ENCODE measurements around the gene REXO1.

REXO1 gene

GRCh38 chr19:1817553-1818179 lies 30.6 kb downstream of the REXO1 start:
- H3K4me1 ChIP-seq (ENCODE audit: insufficient read depth, low read length): peaks cover 26% of the 10 kb centered on the region
- peaks cover 77% of the 10 kb centered on the region for H3K36me3 ChIP-seq (ENCODE audit: insufficient read depth, low read length)
- DNase-seq: no peak
- no peak overlapping the region for H3K27ac ChIP-seq (ENCODE audit: low read length)
- no peak overlapping the region for H2AFZ ChIP-seq (ENCODE audit: low read depth, low read length)
- no peaks in the 10 kb centered on the region for H3K9me3 ChIP-seq (ENCODE audit: insufficient read depth, low read length, severe bottlenecking)
- peaks cover 28% of the 10 kb centered on the region for H4K20me1 ChIP-seq (ENCODE audit: insufficient read depth, low read length)
- no peak for ATAC-seq (ENCODE audit: insufficient read depth, low read depth)
- no peak overlapping the region for H3K4me3 ChIP-seq (ENCODE audit: low read depth in 1 of 2, low read length in 2 of 2)
- H3K4me2 ChIP-seq (ENCODE audit: insufficient read depth, low read length): no peak overlapping the region
- TF ChIP-seq CTCF (IDR thresholded peaks at IDR 0.05; ENCODE audit: borderline replicate concordance, extremely low read depth, low read length, poor library complexity, severe bottlenecking) (no peak), EZH2 (IDR thresholded peaks at IDR 0.05; ENCODE audit: borderline replicate concordance, low read depth, low read length, severe bottlenecking) (no peak)
- no peaks in the 10 kb centered on the region for H3K27me3 ChIP-seq (ENCODE audit: insufficient read depth, low read length, poor library complexity)
- no peaks in the 10 kb centered on the region for H3K79me2 ChIP-seq (ENCODE audit: insufficient read depth, low read length)
- H3K9ac ChIP-seq (ENCODE audit: low read depth, low read length): no peak overlapping the region

DNA sequence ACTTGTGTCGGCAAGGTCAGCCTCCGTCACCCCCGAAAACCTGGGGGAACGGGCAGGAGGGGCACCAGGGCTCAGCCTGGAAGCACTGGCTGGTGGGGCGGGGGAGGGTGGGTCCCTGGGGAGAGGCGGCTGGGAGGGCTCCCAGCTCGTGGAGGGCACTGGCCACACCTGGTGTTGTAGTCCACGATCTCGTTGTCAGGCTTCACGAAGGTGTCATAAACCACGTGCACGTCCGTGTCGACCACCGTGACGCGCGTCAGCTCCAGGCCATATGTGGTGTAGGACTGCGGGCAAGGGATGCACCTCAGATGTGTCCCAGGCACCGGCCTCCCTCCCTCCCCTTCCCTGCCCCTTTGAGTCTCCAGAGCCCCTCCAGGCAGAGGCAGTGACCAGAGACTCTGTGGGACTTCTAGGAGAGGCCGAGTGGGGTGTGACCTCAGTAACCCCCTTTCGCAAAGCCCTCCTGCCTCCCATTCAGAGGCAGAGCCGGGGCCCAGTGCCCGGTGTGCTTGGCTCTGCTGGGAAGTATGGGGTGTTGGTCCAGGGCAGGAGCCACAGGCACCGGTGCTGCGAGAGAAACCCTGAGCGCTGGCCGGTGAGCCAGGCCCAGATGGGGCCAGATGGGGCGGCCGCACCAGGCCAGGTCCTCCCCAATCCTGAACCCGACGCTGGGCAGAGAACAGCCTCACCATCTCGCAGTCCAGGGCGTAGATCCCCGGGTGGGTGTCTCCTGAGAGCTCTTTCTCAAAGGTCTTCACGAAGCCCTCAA lies 31.6 kb downstream of the REXO1 start:
- no peak overlapping the region for H3K9ac ChIP-seq (ENCODE audit: low read depth, low read length)
- H3K4me2 ChIP-seq (ENCODE audit: insufficient read depth, low read length): no peak overlapping the region
- peaks cover 19% of the 10 kb centered on the region for H4K20me1 ChIP-seq (ENCODE audit: insufficient read depth, low read length)
- DNase-seq (no peak), ATAC-seq (ENCODE audit: insufficient read depth, low read depth) (no peak)
- peaks cover 30% of the 10 kb centered on the region for H3K4me1 ChIP-seq (ENCODE audit: insufficient read depth, low read length)
- no peaks in the 10 kb centered on the region for H3K27me3 ChIP-seq (ENCODE audit: insufficient read depth, low read length, poor library complexity)
- TF ChIP-seq EZH2 (IDR thresholded peaks at IDR 0.05; ENCODE audit: borderline replicate concordance, low read depth, low read length, severe bottlenecking) (no peak), CTCF (IDR thresholded peaks at IDR 0.05; ENCODE audit: borderline replicate concordance, extremely low read depth, low read length, poor library complexity, severe bottlenecking) (no peak)
- peaks cover 2% of the 10 kb centered on the region; the same call in 1 of the 2 replicates for H3K79me2 ChIP-seq (ENCODE audit: insufficient read depth, low read length)
- no peak overlapping the region for H2AFZ ChIP-seq (ENCODE audit: low read depth, low read length)
- H3K36me3 ChIP-seq (ENCODE audit: insufficient read depth, low read length): peaks cover 68% of the 10 kb centered on the region
- H3K4me3 ChIP-seq (ENCODE audit: low read depth in 1 of 2, low read length in 2 of 2): no peak overlapping the region
- no peak overlapping the region for H3K27ac ChIP-seq (ENCODE audit: low read length)
- H3K9me3 ChIP-seq (ENCODE audit: insufficient read depth, low read length, severe bottlenecking): no peaks in the 10 kb centered on the region

DNA sequence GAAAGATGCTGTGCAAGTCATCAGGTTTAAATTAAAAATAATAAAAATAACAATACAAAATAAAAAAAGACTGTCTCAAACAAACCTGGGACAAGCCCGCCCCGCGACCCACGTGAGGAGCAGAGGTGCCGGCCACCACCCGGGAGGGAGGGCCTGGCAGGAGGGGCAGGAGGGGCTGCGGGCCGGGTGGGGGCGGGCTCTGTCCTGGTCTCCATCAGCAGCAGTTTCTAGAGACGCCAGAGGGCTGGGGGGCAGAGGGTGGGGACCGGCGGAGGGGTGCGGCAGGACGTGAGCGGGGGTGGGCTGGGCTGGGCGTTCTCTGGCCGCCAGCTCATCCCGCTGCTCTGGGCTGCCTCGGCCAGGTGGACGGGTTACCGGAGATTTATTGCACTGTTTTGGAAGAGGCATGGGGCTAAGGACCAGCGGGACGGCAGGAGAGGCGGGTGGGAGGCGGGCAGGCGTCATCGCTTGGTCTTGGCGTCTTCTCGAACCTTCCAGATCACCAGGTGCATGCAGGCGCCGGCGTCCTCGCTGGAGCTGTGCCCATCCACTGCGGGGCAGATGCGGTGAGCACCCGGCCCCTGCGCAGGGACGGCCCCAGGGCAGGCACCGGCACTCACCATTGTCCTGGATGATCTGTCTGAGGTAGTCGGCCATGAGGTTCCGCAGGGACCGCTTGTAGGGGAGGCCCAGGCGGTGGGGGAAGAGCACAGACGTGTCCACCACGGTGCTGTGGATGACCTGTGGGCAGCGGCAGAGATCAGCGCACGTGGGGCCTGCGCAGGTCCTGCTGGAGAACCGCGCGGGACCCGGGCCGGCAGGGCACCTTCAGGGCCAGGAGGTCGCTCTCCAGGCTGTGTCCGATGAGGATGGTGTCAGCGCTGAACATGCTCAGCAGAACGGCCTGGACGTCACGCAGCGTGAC lies 32.4 kb downstream of the REXO1 start:
- Histone ChIP-seq H3K79me2 (ENCODE audit: insufficient read depth, low read length) (peaks cover 11% of the 10 kb centered on the region), H3K27me3 (ENCODE audit: insufficient read depth, low read length, poor library complexity) (no peaks in the 10 kb centered on the region), H3K4me2 (ENCODE audit: insufficient read depth, low read length) (no peak overlapping the region), H3K9me3 (ENCODE audit: insufficient read depth, low read length, severe bottlenecking) (no peaks in the 10 kb centered on the region), H2AFZ (ENCODE audit: low read depth, low read length) (no peak overlapping the region), H3K9ac (ENCODE audit: low read depth, low read length) (no peak overlapping the region), H3K36me3 (ENCODE audit: insufficient read depth, low read length) (peaks cover 59% of the 10 kb centered on the region), H4K20me1 (ENCODE audit: insufficient read depth, low read length) (peaks cover 15% of the 10 kb centered on the region), H3K4me1 (ENCODE audit: insufficient read depth, low read length) (peaks cover 38% of the 10 kb centered on the region), H3K27ac (ENCODE audit: low read length) (no peak overlapping the region), H3K4me3 (ENCODE audit: low read depth in 1 of 2, low read length in 2 of 2) (no peak overlapping the region)
- ATAC-seq (ENCODE audit: insufficient read depth, low read depth) (no peak), DNase-seq (no peak)
- TF ChIP-seq CTCF (IDR thresholded peaks at IDR 0.05; ENCODE audit: borderline replicate concordance, extremely low read depth, low read length, poor library complexity, severe bottlenecking): no peak
- TF ChIP-seq EZH2 (IDR thresholded peaks at IDR 0.05; ENCODE audit: borderline replicate concordance, low read depth, low read length, severe bottlenecking): no peak
